Rectal smooth muscle tissue (tissue), 1 donor: Measurements from ENCODE around the gene PRAMEF2.
"Not testable (repeated sequence)": the region's sequence is repeated elsewhere in the genome, so short reads cannot be mapped to it uniquely, and the experiment has no call there.

Experiments
- H3K27ac ChIP-seq: one replicate; pipeline ENCODE4 v1.7.0; 2013; ENCODE audit warnings: low read depth, low read length, inconsistent platforms
- H3K27me3 ChIP-seq: one replicate; pipeline ENCODE4 v1.7.0; 2013; ENCODE audit warnings: low read length; ENCODE audit not compliant: control insufficient read depth, insufficient read depth
- H3K36me3 ChIP-seq: one replicate; pipeline ENCODE4 v1.7.0; 2013; ENCODE audit warnings: low read length; ENCODE audit not compliant: control insufficient read depth, insufficient read depth
- H3K4me1 ChIP-seq: one replicate; pipeline ENCODE4 v1.7.0; 2013; ENCODE audit warnings: low read length; ENCODE audit not compliant: control insufficient read depth, insufficient read depth
- H3K4me3 ChIP-seq: one replicate; pipeline ENCODE4 v1.7.0; 2013; ENCODE audit warnings: low read length
- H3K9ac ChIP-seq: one replicate; pipeline ENCODE4 v1.7.0; 2013; ENCODE audit warnings: low read length

Gene PRAMEF2, protein sequence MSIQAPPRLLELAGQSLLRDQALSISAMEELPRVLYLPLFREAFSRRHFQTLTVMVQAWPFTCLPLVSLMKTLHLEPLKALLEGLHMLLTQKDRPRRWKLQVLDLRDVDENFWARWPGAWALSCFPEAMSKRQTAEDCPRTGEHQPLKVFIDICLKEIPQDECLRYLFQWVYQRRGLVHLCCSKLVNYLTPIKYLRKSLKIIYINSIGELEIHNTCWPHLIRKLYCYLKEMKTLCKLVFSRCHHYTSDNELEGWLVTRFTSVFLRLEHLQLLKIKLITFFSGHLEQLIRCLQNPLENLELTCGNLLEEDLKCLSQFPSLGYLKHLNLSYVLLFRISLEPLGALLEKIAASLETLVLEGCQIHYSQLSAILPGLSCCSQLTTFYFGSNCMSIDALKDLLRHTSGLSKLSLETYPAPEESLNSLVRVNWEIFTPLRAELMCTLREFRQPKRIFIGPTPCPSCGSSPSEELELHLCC

DNA sequence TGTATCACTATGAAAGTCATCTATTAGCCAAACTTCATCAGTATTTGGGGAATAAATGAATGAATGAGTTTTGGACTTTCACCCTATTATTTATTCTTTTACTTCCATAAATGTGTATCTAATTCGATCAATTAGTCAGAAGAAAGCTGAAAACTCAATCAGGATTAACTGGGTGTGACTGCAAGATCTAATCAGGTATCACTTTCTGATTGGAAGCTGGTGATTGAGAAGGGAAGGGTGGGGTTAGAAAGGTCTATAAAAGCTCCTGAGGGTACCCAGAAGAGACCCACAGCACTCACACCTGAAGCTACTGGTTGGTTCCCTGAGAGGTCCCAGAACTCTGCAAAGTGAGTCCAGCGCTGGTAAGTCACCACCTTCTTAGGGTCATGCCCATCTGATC, at the start of gene PRAMEF2:
Gene PRAMEF2, plus strand, starts transcription at position 301 of the 400 bp plus-strand sequence. CDS start 1,924 bp downstream, outside the sequence.
- H3K27ac ChIP-seq, H3K27me3 ChIP-seq, H3K4me3 ChIP-seq, H3K9ac ChIP-seq, H3K4me1 ChIP-seq, H3K36me3 ChIP-seq: not testable (repeated sequence)

DNA sequence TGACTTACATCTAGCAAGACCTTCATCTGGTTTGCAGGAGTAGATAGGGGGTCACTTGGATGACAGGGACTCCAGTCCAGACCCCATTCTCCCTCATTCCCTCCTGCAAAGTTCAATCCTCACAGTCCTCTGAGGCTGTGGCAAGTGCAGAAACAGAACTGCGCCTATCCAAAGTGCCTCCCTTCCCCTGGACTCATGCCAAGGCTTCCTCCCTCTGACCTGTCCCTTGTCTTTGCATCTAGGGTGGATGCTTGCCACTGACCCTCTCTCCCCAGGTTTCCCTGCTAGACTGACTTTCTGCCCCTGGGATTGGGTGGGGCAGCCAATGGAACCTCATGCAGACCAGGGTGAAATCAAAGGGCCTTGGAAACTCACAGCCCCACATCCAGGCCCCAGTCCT, 47.0 kb upstream of the PRAMEF2 start:
- Histone ChIP-seq H3K4me3 (no peak overlapping the region), H3K4me1 (no peaks in the 10 kb centered on the region), H3K27ac (no peak overlapping the region), H3K27me3 (no peaks in the 10 kb centered on the region), H3K9ac (no peak overlapping the region), H3K36me3 (no peaks in the 10 kb centered on the region)

DNA sequence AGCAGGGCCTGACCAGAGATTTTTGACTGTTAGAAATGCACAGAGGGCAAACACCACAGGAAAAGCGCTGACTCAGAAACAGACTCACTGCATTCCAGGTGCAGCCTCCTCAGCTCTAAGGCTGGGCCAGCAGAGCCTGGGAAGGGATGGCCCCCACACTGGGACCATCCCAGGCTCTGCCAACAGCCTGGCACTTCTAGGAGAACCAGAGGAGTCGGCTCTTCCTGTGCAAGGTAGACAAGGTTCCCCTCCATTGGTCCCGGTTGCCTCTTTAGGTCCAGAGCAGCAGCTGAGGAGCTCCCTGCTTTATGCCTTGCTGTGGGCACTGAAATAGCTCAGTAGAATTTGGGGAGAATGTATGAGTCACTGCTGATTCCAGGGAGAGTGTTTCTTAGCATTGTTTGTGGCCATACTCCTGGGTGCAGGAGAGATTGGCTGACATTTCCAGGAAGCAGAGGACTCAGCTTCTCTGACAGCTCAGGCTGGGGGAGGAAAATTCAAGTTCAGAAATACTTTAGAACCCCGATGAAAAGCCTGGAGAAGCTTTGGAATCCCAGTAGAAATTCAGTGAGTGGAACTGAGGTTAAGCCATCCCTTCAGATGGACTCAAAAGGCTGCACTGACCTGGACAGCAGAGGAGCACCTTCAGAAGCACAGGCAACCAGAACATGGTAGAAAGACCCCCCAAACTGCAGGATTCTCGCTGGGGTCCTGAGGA, 46.0 kb upstream of the PRAMEF2 start:
- Histone ChIP-seq H3K27me3 (no peaks in the 10 kb centered on the region), H3K27ac (no peak overlapping the region), H3K9ac (no peak overlapping the region), H3K4me1 (no peaks in the 10 kb centered on the region), H3K4me3 (no peak overlapping the region), H3K36me3 (no peaks in the 10 kb centered on the region)

DNA sequence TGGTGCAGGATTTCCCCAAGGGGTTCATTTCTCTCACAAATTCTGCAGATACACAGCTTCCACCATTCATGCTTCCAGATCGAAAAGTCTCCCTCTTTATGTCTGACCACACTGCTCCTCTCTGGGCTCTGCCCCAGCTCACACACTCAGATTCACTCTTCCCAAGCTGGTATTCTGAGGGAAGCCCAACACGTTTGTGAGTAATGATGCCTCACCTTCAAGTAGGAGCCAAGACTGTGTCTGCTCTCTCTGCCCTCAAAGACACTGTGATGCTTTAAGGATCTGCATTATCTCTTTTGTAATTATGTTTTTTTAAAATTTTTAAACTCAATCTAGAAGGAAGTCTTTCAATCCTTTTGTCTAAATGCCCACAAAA, 45.5 kb upstream of the PRAMEF2 start:
- Histone ChIP-seq H3K9ac (no peak overlapping the region), H3K4me3 (no peak overlapping the region), H3K4me1 (no peaks in the 10 kb centered on the region), H3K36me3 (no peaks in the 10 kb centered on the region), H3K27me3 (no peaks in the 10 kb centered on the region), H3K27ac (no peak overlapping the region)

DNA sequence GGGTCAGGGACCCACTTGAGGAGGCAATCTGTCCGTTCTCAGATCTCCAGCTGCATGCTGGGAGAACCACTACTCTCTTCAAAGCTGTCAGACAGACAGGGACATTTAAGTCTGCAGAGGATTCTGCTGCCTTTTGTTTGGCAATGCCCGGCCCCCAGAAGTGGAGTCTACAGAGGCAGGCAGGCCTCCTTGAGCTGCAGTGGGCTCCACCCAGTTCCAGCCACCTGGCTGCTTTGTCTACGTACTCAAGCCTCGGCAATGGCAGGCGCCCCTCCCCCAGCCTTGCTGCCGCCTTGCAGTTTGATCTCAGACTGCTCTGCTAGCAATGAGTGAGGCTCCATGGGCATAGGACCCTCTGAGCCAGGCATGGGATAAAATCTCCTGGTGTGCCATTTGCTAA, 37.8 kb upstream of the PRAMEF2 start:
- H3K4me1 ChIP-seq, H3K27me3 ChIP-seq, H3K36me3 ChIP-seq: not testable (repeated sequence)

DNA sequence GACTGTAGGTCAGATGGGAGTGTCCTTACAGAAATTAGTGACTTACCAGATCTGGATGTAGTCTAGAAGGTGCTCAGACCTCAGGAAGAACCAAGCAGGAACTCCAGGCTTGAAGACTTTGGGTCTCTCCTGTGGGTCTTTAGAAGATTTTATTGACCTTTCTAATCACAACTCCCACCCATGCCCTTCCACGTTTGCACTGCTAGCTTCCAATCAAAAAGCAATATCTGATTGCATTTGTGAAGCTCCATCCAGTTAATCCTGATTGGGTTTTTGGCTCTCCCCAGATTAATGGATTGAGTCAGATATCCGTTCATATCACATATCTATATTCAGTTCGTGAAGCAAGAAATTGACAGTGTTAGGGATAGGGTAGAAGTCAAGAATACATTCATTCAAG, 25.6 kb upstream of the PRAMEF2 start, which contains the start of gene PRAMEF11:
Gene PRAMEF11, minus strand, starts transcription at position 101 of the 400 bp plus-strand sequence. CDS start 2,621 bp downstream, outside the sequence.
- not testable (repeated sequence) for H3K9ac ChIP-seq, H3K36me3 ChIP-seq, H3K4me1 ChIP-seq, H3K4me3 ChIP-seq, H3K27me3 ChIP-seq, H3K27ac ChIP-seq

More for the DNA sequence above, 37.8 kb upstream of the PRAMEF2 start:
- not testable (repeated sequence) for H3K4me3 ChIP-seq, H3K9ac ChIP-seq, H3K27ac ChIP-seq

DNA sequence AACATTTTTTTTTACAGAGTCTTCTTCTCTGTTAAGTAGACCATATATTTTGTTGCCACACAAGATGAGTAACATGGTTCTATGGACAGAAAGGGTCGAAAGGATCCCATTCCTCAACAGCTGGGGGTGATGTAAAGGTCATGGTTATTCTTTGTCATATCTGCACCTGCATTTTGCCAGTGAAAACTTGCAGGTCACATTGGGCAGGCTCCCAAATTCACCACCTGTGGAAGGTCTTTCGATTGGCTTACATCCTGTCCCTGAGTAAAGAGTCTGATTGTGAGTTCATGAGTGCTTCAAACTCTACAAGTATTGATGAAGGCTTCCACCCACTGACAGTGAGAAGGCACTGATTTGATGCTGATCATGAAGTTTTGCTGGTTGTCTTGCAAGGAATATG, 23.6 kb upstream of the PRAMEF2 start:
- not testable (repeated sequence) for H3K27ac ChIP-seq, H3K9ac ChIP-seq, H3K4me1 ChIP-seq, H3K36me3 ChIP-seq, H3K27me3 ChIP-seq, H3K4me3 ChIP-seq

DNA sequence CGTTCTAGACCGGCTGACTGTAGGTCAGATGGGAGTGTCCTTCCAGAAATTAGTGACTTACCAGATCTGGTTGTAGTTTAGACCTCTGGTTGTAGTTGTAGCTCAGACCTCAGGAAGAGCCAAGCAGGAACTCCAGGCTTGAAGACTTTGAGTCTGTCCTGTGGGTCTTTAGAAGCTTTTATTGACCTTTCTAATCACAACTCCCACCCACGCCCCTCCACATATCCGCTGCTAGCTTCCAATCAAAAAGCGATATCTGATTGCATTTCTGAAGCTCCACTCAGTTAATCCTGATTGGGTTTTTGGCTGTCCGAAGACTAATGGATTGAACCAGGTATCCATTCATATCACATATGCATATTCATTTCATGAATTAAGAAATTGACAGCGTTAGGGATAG, 8.3 kb upstream of the PRAMEF2 start, which contains the start of gene HNRNPCL1:
Gene HNRNPCL1, minus strand, starts transcription at position 101 of the 400 bp plus-strand sequence. CDS start 431 bp downstream, outside the sequence.
- not testable (repeated sequence) for H3K4me3 ChIP-seq, H3K27ac ChIP-seq, H3K4me1 ChIP-seq, H3K27me3 ChIP-seq, H3K9ac ChIP-seq, H3K36me3 ChIP-seq

DNA sequence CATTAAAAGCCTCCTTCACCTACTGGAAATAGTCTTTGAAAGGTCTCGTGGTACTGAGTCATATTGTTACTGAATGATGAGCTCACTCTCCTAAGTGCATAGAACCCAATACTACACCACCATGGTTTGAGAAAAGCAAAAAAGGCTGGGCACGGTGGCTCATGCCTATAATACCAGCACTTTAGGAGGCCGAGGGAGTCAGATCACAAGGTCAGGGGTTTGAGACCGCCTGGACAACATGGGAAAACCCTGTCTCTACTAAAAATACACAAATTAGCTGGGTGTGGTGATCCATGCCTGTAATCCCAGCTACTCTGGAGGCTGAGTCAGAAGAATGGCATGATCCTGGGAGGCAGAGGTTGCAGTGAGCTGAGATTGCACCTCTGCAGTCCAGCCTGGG, 5.1 kb upstream of the PRAMEF2 start:
- Histone ChIP-seq H3K27me3 (no peaks in the 10 kb centered on the region), H3K4me3 (no peak overlapping the region), H3K9ac (no peak overlapping the region), H3K36me3 (no peaks in the 10 kb centered on the region), H3K27ac (no peak overlapping the region), H3K4me1 (no peaks in the 10 kb centered on the region)

DNA sequence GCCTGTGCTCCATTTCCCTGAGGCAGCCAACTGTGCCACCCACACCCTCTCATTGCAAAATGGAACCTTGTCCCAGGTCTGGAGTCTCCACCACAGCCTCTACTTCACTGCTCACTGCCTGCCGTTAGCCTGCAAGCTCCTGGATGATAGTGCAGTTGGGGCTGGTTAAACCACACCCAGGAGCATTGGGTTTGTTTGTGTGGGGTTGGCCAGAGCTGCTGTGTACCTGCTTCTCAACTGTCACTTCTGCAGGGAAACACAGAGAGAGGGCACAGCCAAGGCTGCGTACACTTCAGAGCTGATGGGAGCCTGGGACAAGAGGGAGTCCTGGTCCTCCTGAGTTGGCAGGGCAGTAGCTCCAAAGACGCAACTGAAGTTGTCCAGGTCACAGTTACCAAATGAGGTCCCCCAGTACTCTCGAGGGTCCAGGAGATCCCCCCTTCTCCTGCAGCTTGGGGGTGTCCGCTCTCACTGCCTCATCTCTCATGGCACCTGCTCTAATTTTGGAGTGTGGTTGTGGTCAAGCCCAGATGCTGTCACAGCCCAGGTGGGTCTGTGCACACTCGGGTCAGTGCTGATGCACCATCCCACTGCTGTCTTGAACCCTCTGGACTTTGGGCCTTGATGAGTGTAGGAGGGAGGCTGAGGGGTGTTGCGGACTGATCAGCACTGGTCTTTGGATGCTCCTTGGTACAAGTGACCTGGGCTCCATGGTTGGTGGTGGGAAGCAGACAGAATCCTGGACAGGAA, 6.4 kb downstream of the PRAMEF2 start:
- not testable (repeated sequence) for H3K4me1 ChIP-seq, H3K9ac ChIP-seq, H3K36me3 ChIP-seq, H3K4me3 ChIP-seq, H3K27ac ChIP-seq, H3K27me3 ChIP-seq

DNA sequence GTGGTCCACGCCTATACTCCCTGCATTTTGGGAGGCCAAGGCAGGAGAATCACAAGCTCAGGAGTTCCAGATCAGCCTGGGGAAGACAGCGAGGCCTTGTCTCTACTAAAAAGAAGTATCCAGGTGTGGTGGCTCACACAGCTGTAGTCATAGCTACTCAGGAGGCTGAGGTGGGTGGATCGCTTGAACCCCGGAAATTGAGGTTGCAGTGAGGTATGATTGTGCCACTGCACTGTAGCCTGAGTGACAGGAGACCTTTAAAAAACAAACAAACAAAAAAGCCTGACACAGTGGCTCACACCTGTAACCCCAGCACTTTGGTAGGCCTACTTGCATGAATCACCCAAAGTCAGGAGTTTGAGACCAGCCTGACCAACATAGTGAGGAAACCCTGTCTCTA, 21.6 kb downstream of the PRAMEF2 start:
- not testable (repeated sequence) for H3K4me1 ChIP-seq, H3K27ac ChIP-seq, H3K36me3 ChIP-seq, H3K9ac ChIP-seq, H3K4me3 ChIP-seq, H3K27me3 ChIP-seq

DNA sequence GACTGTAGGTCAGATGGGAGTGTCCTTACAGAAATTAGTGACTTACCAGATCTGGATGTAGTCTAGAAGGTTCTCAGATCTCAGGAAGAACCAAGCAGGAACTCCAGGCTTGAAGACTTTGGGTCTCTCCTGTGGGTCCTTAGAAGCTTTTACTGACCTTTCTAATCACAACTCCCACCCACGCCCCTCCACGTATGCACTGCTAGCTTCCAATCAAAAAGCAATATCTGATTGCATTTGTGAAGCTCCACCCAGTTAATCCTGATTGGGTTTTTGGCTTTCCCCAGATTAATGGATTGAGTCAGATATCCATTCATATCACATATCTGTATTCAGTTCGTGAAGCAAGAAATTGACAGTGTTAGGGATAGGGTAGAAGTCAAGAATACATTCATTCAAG, 29.2 kb downstream of the PRAMEF2 start, which contains the start of gene PRAMEF4:
Gene PRAMEF4, minus strand, starts transcription at position 101 of the 400 bp plus-strand sequence. CDS start 2,807 bp downstream, outside the sequence.
- not testable (repeated sequence) for H3K27ac ChIP-seq, H3K36me3 ChIP-seq, H3K4me3 ChIP-seq

More for the DNA sequence above, 29.2 kb downstream of the PRAMEF2 start, which contains the start of gene PRAMEF4:
- not testable (repeated sequence) for H3K27me3 ChIP-seq, H3K9ac ChIP-seq, H3K4me1 ChIP-seq
